H1 (cell line): Measurements from ENCODE around the gene EML1. TPM values are rescaled to one million over a fixed set of nuclear protein-coding genes. Genes with fewer than 3 reads are reported as not detected.

ENCODE experiments used
- CTCF ChIA-PET: fragments of 300-600 bp; sonication (Branson Sonifier 250); formaldehyde crosslinking; loops from one replicate; lab custom pipeline; 2021; ENCODE audit not compliant: partially characterized antibody; lab: Charles Lee
- POLR2A ChIA-PET: fragments of 300-600 bp; sonication (Branson Sonifier 250); formaldehyde crosslinking; loops from one replicate; lab custom pipeline; 2021; ENCODE audit warnings: inconsistent platforms; ENCODE audit not compliant: partially characterized antibody; lab: Charles Lee
- DNase-seq, 2 experiments: peaks; one replicate each; pipeline versions ENCODE4 v3.0.0 to v3.0.0-alpha.2; 2010 to 2022; ENCODE audit warnings: low spot score in 2 of 2, low read depth in 1 of 2, mixed read lengths in 1 of 2
- FAIRE-seq: peaks from 2 replicates; lab custom pipeline; 2011; peaks lifted over from hg19 to GRCh38; lab: Jason Lieb, UNC
- H2AFZ ChIP-seq: 2 replicates; pipeline ENCODE4 v1.8.1; 2012; ENCODE audit warnings: low read length, inconsistent platforms
- H2AK5ac ChIP-seq: 2 replicates; pipeline ENCODE4 v1.6.1; 2013; ENCODE audit warnings: low read depth, low read length
- H2BK120ac ChIP-seq: replicated peaks from 2 replicates; pipeline ENCODE3; 2013; ENCODE audit warnings: low read depth, low read length, inconsistent platforms
- H2BK12ac ChIP-seq: 2 replicates; pipeline ENCODE4 v1.6.1; 2013; ENCODE audit warnings: low read depth, low read length
- H2BK15ac ChIP-seq: 2 replicates; pipeline ENCODE4 v1.6.1; 2013; ENCODE audit warnings: low read length
- H2BK20ac ChIP-seq: 2 replicates; pipeline ENCODE4 v1.6.1; 2013; ENCODE audit warnings: low read length
- H2BK5ac ChIP-seq: 2 replicates; pipeline ENCODE4 v1.6.1; 2013; ENCODE audit warnings: low read depth, low read length
- H3K14ac ChIP-seq: 2 replicates; pipeline ENCODE4 v1.6.1; 2013; ENCODE audit warnings: inconsistent platforms; ENCODE audit not compliant: insufficient read length
- H3K18ac ChIP-seq: 2 replicates; pipeline ENCODE4 v1.6.1; 2013; ENCODE audit warnings: low read length; ENCODE audit errors: extremely low read depth
- H3K23ac ChIP-seq: 2 replicates; pipeline ENCODE4 v1.6.1; 2013; ENCODE audit warnings: inconsistent platforms; ENCODE audit not compliant: insufficient read length
- H3K23me2 ChIP-seq: 2 replicates; pipeline ENCODE4 v1.6.1; 2013; ENCODE audit warnings: low read depth, low read length
- H3K27ac ChIP-seq: 2 replicates; pipeline ENCODE4 v1.6.1; 2011; ENCODE audit warnings: low read depth, low read length, inconsistent platforms
- H3K27me3 ChIP-seq, 4 experiments: replicated peaks in 1 of 4; 1 replicate in 1 of 4; 2 replicates in 3 of 4; pipeline versions ENCODE4 v1.6.1 to v1.8.1; 2011 to 2013; ENCODE audit warnings: low read length in 3 of 4, mild to moderate bottlenecking in 3 of 4, inconsistent platforms in 2 of 4, mixed read lengths in 2 of 4, moderate library complexity in 1 of 4; ENCODE audit not compliant: control insufficient read depth in 3 of 4, insufficient read depth in 3 of 4; ENCODE audit errors: extremely low read depth in 1 of 4
- H3K36me3 ChIP-seq, 4 experiments: 2 replicates each; pipeline versions ENCODE4 v1.6.1 to v1.8.1; 2011 to 2013; ENCODE audit warnings: mild to moderate bottlenecking in 4 of 4, low read length in 3 of 4, moderate library complexity in 2 of 4, control low read depth in 1 of 4, inconsistent platforms in 1 of 4; ENCODE audit not compliant: insufficient read depth in 4 of 4, control insufficient read depth in 2 of 4
- H3K4ac ChIP-seq: replicated peaks from 2 replicates; pipeline ENCODE3; 2013; ENCODE audit warnings: low read length, low read depth, mixed read lengths, inconsistent platforms; ENCODE audit not compliant: insufficient read length
- H3K4me1 ChIP-seq, 4 experiments: replicated peaks in 1 of 4; 1 replicate in 1 of 4; 2 replicates in 3 of 4; pipeline versions ENCODE4 v1.6.1 to v1.8.1; 2011 to 2013; ENCODE audit warnings: low read length in 3 of 4, inconsistent platforms in 2 of 4, mixed read lengths in 1 of 4; ENCODE audit not compliant: insufficient read depth in 4 of 4, control insufficient read depth in 3 of 4
- H3K4me2 ChIP-seq, 2 experiments: 2 replicates each; pipeline versions ENCODE4 v1.6.1 to v1.8.1; 2011 to 2013; ENCODE audit warnings: low read depth in 2 of 2, low read length in 2 of 2, control low read depth in 1 of 2, inconsistent platforms in 1 of 2, mild to moderate bottlenecking in 1 of 2; ENCODE audit not compliant: insufficient read depth in 1 of 2
- H3K4me3 ChIP-seq, 4 experiments: fragments of 200-600, 300-600 bp in 1 of 4; sonication (generic), shearing (Covaris generic), sonication (Bioruptor Twin) in 1 of 4; 2 replicates each; pipeline versions ENCODE4 v1.5.1 to v1.8.1; 2011 to 2016; ENCODE audit warnings: low read length in 4 of 4, low read depth in 3 of 4, control low read depth in 2 of 4, inconsistent platforms in 2 of 4, mild to moderate bottlenecking in 2 of 4, mixed read lengths in 1 of 4, moderate library complexity in 1 of 4; ENCODE audit not compliant: insufficient read depth in 2 of 4; ENCODE audit errors: extremely low read depth in 1 of 4
- H3K56ac ChIP-seq: replicated peaks from 2 replicates; pipeline ENCODE3; 2013; ENCODE audit warnings: low read depth, mild to moderate bottlenecking, mixed read lengths, low read length, inconsistent platforms; ENCODE audit not compliant: insufficient read length
- H3K79me1 ChIP-seq: 2 replicates; pipeline ENCODE4 v1.6.1; 2013; ENCODE audit warnings: low read depth, low read length, control low read depth
- H3K79me2 ChIP-seq, 2 experiments: 2 replicates each; pipeline versions ENCODE4 v1.6.1 to v1.8.1; 2012 to 2013; ENCODE audit warnings: low read length in 2 of 2, mild to moderate bottlenecking in 2 of 2, inconsistent platforms in 1 of 2; ENCODE audit not compliant: insufficient read depth in 2 of 2, control insufficient read depth in 1 of 2
- H3K9ac ChIP-seq, 4 experiments: replicated peaks in 1 of 4; 1 replicate in 1 of 4; 2 replicates in 3 of 4; pipeline versions ENCODE4 v1.6.1 to v1.8.1; 2011 to 2013; ENCODE audit warnings: low read depth in 3 of 4, low read length in 3 of 4, control low read depth in 2 of 4, mild to moderate bottlenecking in 2 of 4, moderate library complexity in 2 of 4, inconsistent platforms in 1 of 4; ENCODE audit errors: extremely low read depth in 1 of 4
- H3K9me3 ChIP-seq, 2 experiments: 2 replicates each; pipeline versions ENCODE4 v1.6.1 to v1.8.1; 2012 to 2013; ENCODE audit warnings: mild to moderate bottlenecking in 2 of 2, moderate library complexity in 2 of 2, control low read depth in 1 of 2, inconsistent platforms in 1 of 2, low read depth in 1 of 2, low read length in 1 of 2, mixed read lengths in 1 of 2; ENCODE audit not compliant: insufficient read depth in 2 of 2
- H4K20me1 ChIP-seq, 2 experiments: replicated peaks in 1 of 2; 2 replicates each; pipeline versions ENCODE3 to v1.8.1; 2011 to 2013; ENCODE audit warnings: inconsistent platforms in 2 of 2, low read length in 2 of 2, mild to moderate bottlenecking in 1 of 2; ENCODE audit not compliant: insufficient read depth in 2 of 2, control insufficient read depth in 1 of 2
- H4K5ac ChIP-seq: 2 replicates; pipeline ENCODE4 v1.6.1; 2013; ENCODE audit warnings: low read length, low read depth, mixed read lengths, inconsistent platforms; ENCODE audit not compliant: insufficient read length
- H4K8ac ChIP-seq: 2 replicates; pipeline ENCODE4 v1.8.0; 2013; ENCODE audit warnings: mild to moderate bottlenecking, moderate library complexity, low read length, inconsistent platforms; ENCODE audit not compliant: insufficient read depth; ENCODE audit errors: extremely low read depth
- H4K91ac ChIP-seq: replicated peaks from 2 replicates; pipeline ENCODE3; 2013; ENCODE audit warnings: low read length, mixed read lengths, inconsistent platforms; ENCODE audit not compliant: insufficient read length
- CBX8 ChIP-seq: fragments of 300-800, 300-1000 bp; sonication (generic); IDR thresholded peaks from 2 replicates; pipeline ENCODE4 v1.7.1; 2016; ENCODE audit warnings: low read depth, low read length, borderline replicate concordance
- EGR1 ChIP-seq: IDR thresholded peaks from 2 replicates; pipeline ENCODE4 v1.6.1; 2011; ENCODE audit warnings: low read depth, low read length, borderline replicate concordance
- HDAC2 ChIP-seq, 2 experiments: fragments of 300-600 bp in 1 of 2; sonication (generic) in 1 of 2; IDR thresholded peaks; 2 replicates each; pipeline ENCODE4 v1.6.1; 2011 to 2012; ENCODE audit warnings: low read depth in 2 of 2, low read length in 2 of 2, mild to moderate bottlenecking in 2 of 2, moderate library complexity in 2 of 2, borderline replicate concordance in 1 of 2, inconsistent platforms in 1 of 2
- JUN ChIP-seq: IDR thresholded peaks from 2 replicates; pipeline ENCODE4 v1.6.1; 2011; ENCODE audit warnings: low read depth, mild to moderate bottlenecking, improper control_type of control experiment, low read length
- JUND ChIP-seq: IDR thresholded peaks from 2 replicates; pipeline ENCODE4 v1.6.1; 2011; ENCODE audit warnings: mild to moderate bottlenecking, improper control_type of control experiment, low read length
- KDM1A ChIP-seq: fragments of 200-600, 300-600 bp; sonication (generic); IDR thresholded peaks from 2 replicates; pipeline ENCODE4 v1.7.1; 2016; ENCODE audit warnings: mild to moderate bottlenecking, low read length, borderline replicate concordance
- KDM5A ChIP-seq: fragments of 200-600 bp; IDR thresholded peaks from 2 replicates; pipeline ENCODE4 v1.7.1; 2012; ENCODE audit warnings: mild to moderate bottlenecking, low read length, inconsistent platforms, mixed read lengths
- RAD21 ChIP-seq, 2 experiments: IDR thresholded peaks in 1 of 2; conservative IDR thresholded peaks in 1 of 2; 2 replicates each; pipeline ENCODE4 v1.6.1; 2011; ENCODE audit warnings: low read depth in 2 of 2, low read length in 2 of 2, improper control_type of control experiment in 1 of 2, inconsistent platforms in 1 of 2, mild to moderate bottlenecking in 1 of 2, moderate library complexity in 1 of 2
- SIX5 ChIP-seq: IDR thresholded peaks from 2 replicates; pipeline ENCODE4 v1.6.1; 2011; ENCODE audit warnings: mild to moderate bottlenecking, low read depth, low read length
- SP2 ChIP-seq: IDR thresholded peaks from 2 replicates; pipeline ENCODE4 v1.6.1; 2012; ENCODE audit warnings: mild to moderate bottlenecking, low read length, inconsistent platforms
- WGBS, 2 experiments: shearing (Covaris generic) in 1 of 2; methylation state at CpG; one replicate each; pipeline versions ENCODE4 v1.1.6 to v1.1.7; 2013 to 2015; ENCODE audit warnings: low lambda C conversion rate in 2 of 2, mixed read lengths in 2 of 2, inconsistent platforms in 1 of 2, low coverage in 1 of 2, missing lambda C conversion rate in 1 of 2; ENCODE audit not compliant: insufficient replicate concordance in 2 of 2, insufficient coverage in 1 of 2, insufficient read length in 1 of 2; ENCODE audit errors: extremely low coverage in 1 of 2, missing lambda C conversion rate in 1 of 2; 5-methylcytosine and 5-hydroxymethylcytosine counted together
- polyA plus RNA-seq, 7 experiments: library from polyadenylated mRNA; depleted of rRNA in 3 of 7; stranded (reverse) in 5 of 7; unstranded in 2 of 7; fragments of >200 nt in 5 of 7; fragments of 200-250 nt in 2 of 7; gene quantifications; 1 replicate in 5 of 7; 2 replicates in 1 of 7; 4 replicates in 1 of 7; pipeline versions ENCODE4 v1.2.1 to v1.2.3, GENCODE V29; 2011 to 2013; ENCODE audit warnings: missing spikeins in 2 of 7, mixed read lengths in 2 of 7
- total RNA-seq: library from RNA; stranded (reverse); fragmentation: NEBNext Ultra II Directional; extraction: Animal tissue kit (Norgen Biotek cat#: 25700); gene quantifications from 2 replicates; pipeline ENCODE4 v1.2.1, GENCODE V29; 2021
- TF ChIP-seq, protein P1 (sequence below), 3 experiments: IDR thresholded peaks; 1 replicate in 2 of 3; 2 replicates in 1 of 3; pipeline versions ENCODE4 v1.5.1 to v1.6.1; 2011; ENCODE audit warnings: low read length in 3 of 3, mild to moderate bottlenecking in 3 of 3, inconsistent platforms in 2 of 3, low read depth in 1 of 3, moderate library complexity in 1 of 3; ENCODE audit not compliant: insufficient read depth in 1 of 3; ENCODE audit errors: control extremely low read depth in 1 of 3

The EML1 gene
- total and polyA plus RNA-seq, 2 of the 8 experiments (the other 6 are each of a cell fraction or from before 2014, with no cell fraction given) = 11.1 to 24.7 TPM

- Histone ChIP-seq H2BK5ac (no peak overlapping the region), H2AFZ (no peak overlapping the region), H4K20me1 (peaks cover 2 to 5% of the 10 kb centered on the region in 2 experiments), H3K4me3 (no peak overlapping the region), H4K5ac (no peak overlapping the region), H3K79me1 (peaks cover 11% of the 10 kb centered on the region), H3K9ac (no peak overlapping the region), H2BK12ac (no peak overlapping the region), H4K8ac (no peak overlapping the region), H3K14ac (no peak overlapping the region), H3K18ac (no peak overlapping the region), H3K4me1 (no peaks in the 10 kb centered on the region; a peak in 1 of 7 replicates), H2AK5ac (no peak overlapping the region), H3K9me3 (no peaks in the 10 kb centered on the region), H3K27ac (no peak overlapping the region), H2BK120ac (no peak overlapping the region), H3K4ac (no peak overlapping the region), H3K56ac (no peak overlapping the region), H2BK20ac (no peak overlapping the region), H4K91ac (no peak overlapping the region), H3K36me3 (no peaks in the 10 kb centered on the region), H3K23ac (no peak overlapping the region), H3K23me2 (no peaks in the 10 kb centered on the region), H2BK15ac (no peak overlapping the region), H3K79me2 (peaks cover 0 to 5% of the 10 kb centered on the region in 2 experiments; a peak in 1 of 4 replicates), H3K27me3 (no peaks in the 10 kb centered on the region), H3K4me2 (no peak overlapping the region)
- ChIA-PET POLR2A (no interaction called here), CTCF (interaction anchor here (0.9 to 1.6 kb wide), 8 partner anchors 9 to 84 kb away, joined by 3 to 10 read pairs (median 4); partner anchors contain the start of gene EML1)
- DNase-seq = no peak
- 100% methylated on average over 2 of the region's 2 CpGs; no CpG with 5 or more reads in 1 of the 2 experiments for WGBS, 2 experiments
- FAIRE-seq = no peak
- no peak for TF ChIP-seq RAD21 (IDR thresholded peaks at IDR 0.05 in 1 of 2, conservative IDR thresholded peaks at IDR 0.05 in 1 of 2; ENCODE audit: low read depth in 2 of 2, low read length in 2 of 2)
- TF ChIP-seq SIX5 = no peak
- TF ChIP-seq CBX8 = no peak
- no peak for TF ChIP-seq HDAC2 (IDR thresholded peaks at IDR 0.05; ENCODE audit: borderline replicate concordance in 1 of 2, low read depth in 2 of 2, low read length in 2 of 2)
- TF ChIP-seq JUND = no peak
- TF ChIP-seq KDM1A = no peak
- TF ChIP-seq KDM5A = no peak
- no peak for TF ChIP-seq SP2
- TF ChIP-seq, protein P1, sequence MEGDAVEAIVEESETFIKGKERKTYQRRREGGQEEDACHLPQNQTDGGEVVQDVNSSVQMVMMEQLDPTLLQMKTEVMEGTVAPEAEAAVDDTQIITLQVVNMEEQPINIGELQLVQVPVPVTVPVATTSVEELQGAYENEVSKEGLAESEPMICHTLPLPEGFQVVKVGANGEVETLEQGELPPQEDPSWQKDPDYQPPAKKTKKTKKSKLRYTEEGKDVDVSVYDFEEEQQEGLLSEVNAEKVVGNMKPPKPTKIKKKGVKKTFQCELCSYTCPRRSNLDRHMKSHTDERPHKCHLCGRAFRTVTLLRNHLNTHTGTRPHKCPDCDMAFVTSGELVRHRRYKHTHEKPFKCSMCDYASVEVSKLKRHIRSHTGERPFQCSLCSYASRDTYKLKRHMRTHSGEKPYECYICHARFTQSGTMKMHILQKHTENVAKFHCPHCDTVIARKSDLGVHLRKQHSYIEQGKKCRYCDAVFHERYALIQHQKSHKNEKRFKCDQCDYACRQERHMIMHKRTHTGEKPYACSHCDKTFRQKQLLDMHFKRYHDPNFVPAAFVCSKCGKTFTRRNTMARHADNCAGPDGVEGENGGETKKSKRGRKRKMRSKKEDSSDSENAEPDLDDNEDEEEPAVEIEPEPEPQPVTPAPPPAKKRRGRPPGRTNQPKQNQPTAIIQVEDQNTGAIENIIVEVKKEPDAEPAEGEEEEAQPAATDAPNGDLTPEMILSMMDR (IDR thresholded peaks at IDR 0.05; ENCODE audit: control extremely low read depth in 1 of 3, insufficient read depth in 1 of 3, low read depth in 1 of 3, low read length in 3 of 3) = no peak
- TF ChIP-seq EGR1 = no peak
- no peak for TF ChIP-seq JUN
These were observed 17.3 kb downstream of the EML1 start for GRCh38 chr14:99810559-99810874.
